SU-DHL-6 (cell line): Measurements from ENCODE around the gene PTPRN2.

ENCODE experiments used
- EZH2phosphoT487 ChIP-seq: fragments of 200-600 bp; sonication (generic), shearing (Covaris generic); conservative IDR thresholded peaks from 2 replicates; pipeline ENCODE4 v1.6.1; 2018; ENCODE audit warnings: mild to moderate bottlenecking, antibody characterized with exemption, low read length, moderate library complexity, mixed read lengths
- TF ChIP-seq, protein P1 (sequence below): fragments of 200-600 bp; sonication (generic); IDR thresholded peaks from one replicate; pipeline ENCODE4 v1.5.1; 2017; ENCODE audit warnings: antibody characterized with exemption, mild to moderate bottlenecking, low read length, moderate library complexity; ENCODE audit not compliant: insufficient read depth, poor library complexity, severe bottlenecking

DNA sequence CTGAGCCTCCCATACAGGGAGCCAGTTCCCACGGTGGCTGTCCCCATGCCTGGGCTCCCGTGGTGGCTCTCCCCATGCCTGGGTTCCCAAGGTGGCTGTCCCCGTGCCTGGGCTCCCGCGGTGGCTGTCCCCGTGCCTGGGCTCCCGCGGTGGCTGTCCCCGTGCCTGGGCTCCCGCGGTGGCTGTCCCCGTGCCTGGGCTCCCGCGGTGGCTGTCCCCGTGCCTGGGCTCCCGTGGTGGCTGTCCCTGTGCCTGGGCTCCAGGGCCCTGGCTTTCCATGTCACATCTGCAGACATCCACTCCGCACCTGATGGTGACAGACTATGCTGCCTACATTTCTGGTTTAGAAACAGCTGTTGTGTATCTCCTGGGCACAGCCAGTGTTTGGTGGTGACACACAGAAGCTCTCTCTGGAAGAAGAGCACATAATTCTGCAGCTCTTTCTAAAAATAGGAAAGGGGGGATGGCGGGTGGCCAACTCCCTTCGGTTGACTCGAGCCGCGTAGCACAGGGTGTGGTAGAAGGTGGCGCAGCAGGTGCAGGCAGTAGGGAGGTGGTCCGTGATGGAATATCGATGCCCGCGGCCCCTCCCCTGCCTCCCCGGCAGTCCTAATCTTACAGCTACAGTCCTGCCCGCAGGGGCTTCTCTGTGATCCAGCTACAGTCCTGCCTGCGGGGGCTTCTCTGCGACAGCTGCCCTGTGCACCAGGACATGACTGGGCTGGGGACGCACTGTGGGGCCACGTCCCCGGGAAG, 999.6 kb downstream of the PTPRN2 start:
- TF ChIP-seq EZH2phosphoT487 = no peak
- TF ChIP-seq, protein P1, sequence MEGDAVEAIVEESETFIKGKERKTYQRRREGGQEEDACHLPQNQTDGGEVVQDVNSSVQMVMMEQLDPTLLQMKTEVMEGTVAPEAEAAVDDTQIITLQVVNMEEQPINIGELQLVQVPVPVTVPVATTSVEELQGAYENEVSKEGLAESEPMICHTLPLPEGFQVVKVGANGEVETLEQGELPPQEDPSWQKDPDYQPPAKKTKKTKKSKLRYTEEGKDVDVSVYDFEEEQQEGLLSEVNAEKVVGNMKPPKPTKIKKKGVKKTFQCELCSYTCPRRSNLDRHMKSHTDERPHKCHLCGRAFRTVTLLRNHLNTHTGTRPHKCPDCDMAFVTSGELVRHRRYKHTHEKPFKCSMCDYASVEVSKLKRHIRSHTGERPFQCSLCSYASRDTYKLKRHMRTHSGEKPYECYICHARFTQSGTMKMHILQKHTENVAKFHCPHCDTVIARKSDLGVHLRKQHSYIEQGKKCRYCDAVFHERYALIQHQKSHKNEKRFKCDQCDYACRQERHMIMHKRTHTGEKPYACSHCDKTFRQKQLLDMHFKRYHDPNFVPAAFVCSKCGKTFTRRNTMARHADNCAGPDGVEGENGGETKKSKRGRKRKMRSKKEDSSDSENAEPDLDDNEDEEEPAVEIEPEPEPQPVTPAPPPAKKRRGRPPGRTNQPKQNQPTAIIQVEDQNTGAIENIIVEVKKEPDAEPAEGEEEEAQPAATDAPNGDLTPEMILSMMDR = no peak
